ENCODE data around the gene C4A.
"Not testable (repeated sequence)": the region's sequence is repeated elsewhere in the genome, so short reads cannot be mapped to it uniquely, and the experiment has no call there.

GRCh38 chr6:32012941-32013617 is 31.2 kb downstream of the C4A start:
- TF ChIP-seq, protein P1, sequence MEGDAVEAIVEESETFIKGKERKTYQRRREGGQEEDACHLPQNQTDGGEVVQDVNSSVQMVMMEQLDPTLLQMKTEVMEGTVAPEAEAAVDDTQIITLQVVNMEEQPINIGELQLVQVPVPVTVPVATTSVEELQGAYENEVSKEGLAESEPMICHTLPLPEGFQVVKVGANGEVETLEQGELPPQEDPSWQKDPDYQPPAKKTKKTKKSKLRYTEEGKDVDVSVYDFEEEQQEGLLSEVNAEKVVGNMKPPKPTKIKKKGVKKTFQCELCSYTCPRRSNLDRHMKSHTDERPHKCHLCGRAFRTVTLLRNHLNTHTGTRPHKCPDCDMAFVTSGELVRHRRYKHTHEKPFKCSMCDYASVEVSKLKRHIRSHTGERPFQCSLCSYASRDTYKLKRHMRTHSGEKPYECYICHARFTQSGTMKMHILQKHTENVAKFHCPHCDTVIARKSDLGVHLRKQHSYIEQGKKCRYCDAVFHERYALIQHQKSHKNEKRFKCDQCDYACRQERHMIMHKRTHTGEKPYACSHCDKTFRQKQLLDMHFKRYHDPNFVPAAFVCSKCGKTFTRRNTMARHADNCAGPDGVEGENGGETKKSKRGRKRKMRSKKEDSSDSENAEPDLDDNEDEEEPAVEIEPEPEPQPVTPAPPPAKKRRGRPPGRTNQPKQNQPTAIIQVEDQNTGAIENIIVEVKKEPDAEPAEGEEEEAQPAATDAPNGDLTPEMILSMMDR (conservative IDR thresholded peaks at IDR 0.05 in 1 of 2, IDR thresholded peaks at IDR 0.05 in 1 of 2; ENCODE audit: low read depth in 1 of 2, low read length in 2 of 2), result not testable (repeated sequence)
- TF ChIP-seq EZH2 (IDR thresholded peaks at IDR 0.05; ENCODE audit: low read length, missing control alignments), result not testable (repeated sequence)

Data from fibroblast of lung (primary cell).